DMS 273 (cell line): ENCODE measurements around the gene MSH3.
A peak's percentile ranks its signal among the peaks of the same experiment; 100 is the strongest.
"Not testable (repeated sequence)": the region's sequence is repeated elsewhere in the genome, so short reads cannot be mapped to it uniquely, and the experiment has no call there.

Source experiments
- DNase-seq: peaks from one replicate; lab custom pipeline; 2025; ENCODE audit not compliant: unreplicated experiment; lab: John Stamatoyannopoulos, UW

MSH3 gene

DNA sequence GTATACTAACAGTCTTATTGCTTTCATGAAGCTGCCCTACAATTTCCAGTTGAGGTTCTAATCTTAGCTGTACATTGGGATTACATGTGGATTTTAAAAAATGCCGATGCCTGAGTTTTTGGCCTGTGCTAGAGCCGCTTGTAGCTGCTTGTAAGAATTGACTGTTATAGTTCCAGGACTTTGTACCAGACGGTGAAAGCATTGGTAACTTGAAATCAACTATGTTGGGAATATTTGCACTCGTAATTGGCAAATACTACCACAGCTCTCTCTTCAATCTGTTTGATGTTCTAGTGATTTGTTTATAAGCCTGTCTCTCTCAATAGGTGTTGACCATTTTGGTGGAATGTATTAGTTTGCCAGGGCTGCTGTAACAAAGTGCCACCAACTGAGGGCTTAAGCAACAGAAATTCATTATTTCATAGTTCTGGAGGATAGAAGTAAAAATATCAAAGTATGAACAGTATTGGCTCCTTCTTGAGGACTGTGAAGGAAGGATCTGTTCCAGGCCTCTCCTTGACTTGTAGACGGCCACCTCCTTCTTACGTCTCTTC, 50.8 kb downstream of the MSH3 start:
- no peak for DNase-seq

- no peak for DNase-seq
Observed at GRCh38 chr5:80705801-80706200, 51.3 kb downstream of the MSH3 start.

- DNase-seq, result no peak
Observed at GRCh38 chr5:80706835-80707447, 52.5 kb downstream of the MSH3 start.

DNA sequence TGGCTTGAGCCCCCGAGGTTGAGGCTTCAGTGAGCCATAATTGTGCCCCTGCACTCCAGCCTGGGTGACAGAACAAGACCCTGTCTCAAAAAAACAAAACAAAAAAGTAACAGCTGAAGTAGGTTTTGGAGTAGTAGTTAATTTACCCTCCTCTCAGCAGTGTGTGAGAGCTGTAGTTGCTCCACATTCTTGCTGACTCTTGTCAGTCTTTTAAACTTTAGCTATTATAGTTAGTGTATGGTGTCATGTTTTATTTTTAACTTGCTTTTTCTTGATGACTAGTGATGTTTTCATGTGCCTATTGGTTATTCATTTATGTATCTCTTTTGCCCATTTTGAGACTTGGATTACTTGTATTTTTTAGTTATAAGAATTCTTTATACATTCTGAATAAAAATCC, 53.2 kb downstream of the MSH3 start:
- DNase-seq, result no peak

GRCh38 chr5:80711216-80711615, 56.8 kb downstream of the MSH3 start:
- no peak for DNase-seq

GRCh38 chr5:80711938-80712337, 57.5 kb downstream of the MSH3 start:
- DNase-seq, result peak; percentile 76

DNA sequence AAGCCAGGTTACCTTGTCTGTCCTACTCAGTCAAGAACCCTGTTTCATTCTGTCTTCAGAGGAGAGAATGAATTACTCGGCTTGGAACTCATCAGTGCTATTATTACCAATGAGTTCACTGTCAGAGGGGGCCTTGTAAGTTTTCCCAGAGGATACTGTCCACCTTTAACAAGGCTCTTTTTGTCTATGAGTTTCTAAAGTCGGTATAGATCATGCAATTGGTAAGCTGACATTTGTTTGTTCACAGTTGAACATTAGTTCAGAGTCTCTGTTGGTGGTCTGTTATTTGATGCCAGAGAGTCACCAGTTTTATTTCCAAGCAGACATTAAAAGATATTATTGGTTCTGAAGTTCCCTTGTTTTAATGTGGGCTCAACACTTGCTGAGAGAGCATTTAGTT, 58.5 kb downstream of the MSH3 start:
- DNase-seq, result no peak

- no peak for DNase-seq
Observed at GRCh38 chr5:80713631-80714030, 59.2 kb downstream of the MSH3 start.

GRCh38 chr5:80714570-80715298, 60.3 kb downstream of the MSH3 start:
- peak; percentile 24 for DNase-seq

DNA sequence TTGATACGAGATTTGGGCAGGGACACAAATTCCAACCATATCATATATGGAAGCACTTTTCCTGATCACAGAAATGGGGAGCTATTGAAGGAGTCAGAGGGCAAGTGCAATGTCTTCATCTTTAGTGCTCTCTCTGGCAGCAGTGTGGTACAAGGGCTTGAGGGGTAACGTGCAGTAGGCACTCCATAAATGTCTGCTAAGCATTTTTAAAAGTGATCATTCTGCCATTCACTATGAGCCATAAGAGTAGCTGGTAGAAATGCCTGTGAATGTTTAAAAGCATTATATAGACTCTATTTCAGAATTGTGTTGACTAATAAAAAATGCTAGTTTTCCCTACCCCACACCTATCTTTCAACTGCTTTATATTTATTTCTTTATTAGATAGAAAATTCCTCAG, 61.4 kb downstream of the MSH3 start:
- DNase-seq, result no peak

- no peak for DNase-seq
Observed at GRCh38 chr5:80720181-80720580, 65.7 kb downstream of the MSH3 start.

DNA sequence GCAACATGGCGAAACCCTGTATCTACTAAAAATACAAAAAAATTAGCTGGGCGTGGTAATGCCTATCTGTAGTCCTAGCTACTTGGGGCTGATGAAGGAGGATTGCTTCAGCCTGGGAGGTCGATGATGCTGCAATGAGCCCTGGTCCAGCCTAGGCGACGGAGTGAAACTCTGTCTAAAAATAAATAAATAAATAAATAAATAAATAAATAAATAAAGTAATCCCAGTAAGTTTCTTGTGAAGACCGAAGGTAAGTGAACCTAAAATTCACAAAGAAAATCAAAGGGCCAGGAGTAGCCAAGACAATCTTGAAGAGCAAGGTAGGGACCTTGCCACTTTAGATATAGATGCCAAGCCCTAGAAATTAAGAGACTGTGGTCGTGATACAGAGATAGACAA, 68.5 kb downstream of the MSH3 start:
- no peak for DNase-seq

- no peak for DNase-seq
Observed at GRCh38 chr5:80725446-80725845, 71.0 kb downstream of the MSH3 start.

- no peak for DNase-seq
Observed at GRCh38 chr5:80736730-80737129, 82.3 kb downstream of the MSH3 start.

DNA sequence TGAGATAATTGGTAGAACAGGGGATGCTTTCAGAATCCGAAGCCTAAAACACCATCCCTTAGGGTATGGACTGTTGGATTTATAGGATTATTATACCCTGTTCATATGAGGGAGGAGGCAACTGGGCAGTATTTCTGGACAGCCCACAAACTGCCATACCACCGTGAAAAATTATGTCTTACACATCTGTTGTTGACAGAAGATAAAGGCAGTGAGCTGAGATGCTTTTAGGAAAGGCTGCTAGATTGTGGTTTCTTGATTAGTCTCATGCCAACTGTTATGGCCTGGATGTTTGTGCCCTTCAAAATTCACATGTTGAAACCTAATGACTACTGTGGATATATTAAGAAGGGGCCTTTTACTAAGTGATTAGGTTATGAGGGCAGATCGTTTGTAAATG, 84.0 kb downstream of the MSH3 start:
- peak; percentile 16 for DNase-seq

- DNase-seq, result no peak
Observed at GRCh38 chr5:80739057-80739456, 84.6 kb downstream of the MSH3 start.

DNA sequence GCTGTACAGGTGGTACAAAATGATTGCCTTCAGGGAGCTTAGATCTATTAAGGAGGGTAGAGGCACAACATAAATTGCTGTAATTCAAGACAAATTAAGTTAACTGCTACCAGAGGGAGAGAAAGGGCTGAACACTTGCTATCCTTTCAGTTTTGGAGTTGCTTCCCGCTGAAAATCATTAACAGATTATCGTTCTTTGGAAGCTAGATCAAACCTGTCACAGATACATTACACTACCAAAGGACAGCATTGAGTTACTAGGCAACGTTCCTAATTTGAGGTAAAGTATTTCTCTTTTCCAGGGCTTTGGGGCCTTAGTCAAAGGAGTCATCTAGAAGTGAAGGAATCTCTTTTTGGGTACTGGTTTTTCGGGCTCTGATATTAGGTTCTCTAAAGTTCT, 85.0 kb downstream of the MSH3 start:
- no peak for DNase-seq

DNA sequence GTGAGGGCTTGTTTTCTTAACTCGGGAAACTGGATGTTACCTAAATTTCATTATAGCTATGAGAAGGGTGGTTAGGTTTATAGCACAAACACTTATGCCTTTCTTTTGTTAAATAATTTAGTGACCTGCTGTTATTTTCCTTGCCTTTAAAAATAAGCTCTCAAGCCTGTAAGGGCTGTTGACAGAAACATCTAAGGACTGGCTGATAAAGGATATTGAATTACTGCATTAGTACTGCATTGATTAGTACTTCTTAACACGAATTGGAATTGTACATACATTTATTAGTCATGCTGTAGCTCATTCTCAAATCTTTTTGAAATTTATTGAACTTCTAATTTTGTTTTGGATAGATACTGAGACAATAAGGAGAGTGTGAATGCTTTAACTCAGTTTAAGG, 85.4 kb downstream of the MSH3 start:
- no peak for DNase-seq

DNA sequence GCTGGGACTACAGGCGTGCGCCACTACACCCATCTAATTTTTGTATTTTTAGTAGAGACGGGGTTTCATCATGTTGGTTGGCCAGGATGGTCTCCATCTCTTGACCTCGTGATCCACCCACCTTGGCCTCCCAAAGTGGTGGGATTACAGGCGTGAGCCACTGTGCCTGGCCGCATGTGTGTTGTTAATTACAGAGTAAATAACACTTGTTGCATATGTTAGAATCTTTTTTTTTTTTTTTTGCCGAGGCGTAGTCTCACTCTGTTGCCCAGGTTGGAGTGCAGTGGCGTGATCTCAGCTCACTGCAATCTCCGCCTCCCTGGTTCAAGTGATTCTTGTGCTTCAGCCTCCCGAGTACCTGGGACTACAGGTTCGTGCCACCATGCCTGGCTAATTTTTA, 86.0 kb downstream of the MSH3 start:
- DNase-seq, result not testable (repeated sequence)

DNA sequence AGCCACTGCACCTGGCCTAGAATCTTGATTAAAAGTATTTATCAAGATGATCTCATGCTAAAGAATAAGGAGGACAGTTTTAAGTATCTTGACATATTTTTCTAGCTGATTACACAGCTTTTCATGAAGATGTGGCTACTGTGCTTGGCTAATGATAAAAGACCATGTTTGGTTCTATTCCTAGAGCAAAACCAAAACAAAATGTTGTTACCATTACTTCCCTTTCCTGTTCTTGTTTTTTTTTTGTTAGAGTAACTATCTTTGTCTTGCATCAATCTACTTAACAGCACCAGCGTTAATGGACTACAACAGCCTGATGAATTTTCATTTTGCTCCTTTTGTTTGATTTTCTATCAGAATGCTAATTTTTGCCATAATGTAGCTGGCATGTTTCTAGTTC, 86.5 kb downstream of the MSH3 start:
- DNase-seq, result no peak

GRCh38 chr5:80744149-80744548, 89.7 kb downstream of the MSH3 start:
- DNase-seq, result no peak

GRCh38 chr5:80745490-80745889, 91.0 kb downstream of the MSH3 start:
- no peak for DNase-seq

- no peak for DNase-seq
Observed at GRCh38 chr5:80747922-80748321, 93.5 kb downstream of the MSH3 start.
